Measurements from ENCODE around the gene TSPAN11. TPM values are rescaled to one million over a fixed set of nuclear protein-coding genes. Genes with fewer than 3 reads are reported as not detected.
A peak's percentile ranks its signal among the peaks of the same experiment; 100 is the strongest.

TSPAN11 gene
- total RNA-seq, 1 donor from 2014 or later = 12.4 TPM

GRCh38 chr12:30928356-30929244, 2.1 kb downstream of the TSPAN11 start:
- no peak for DNase-seq (ENCODE audit: low read depth)
- Histone ChIP-seq H3K27ac (ENCODE audit: low read depth, low read length) (no peak overlapping the region), H3K4me1 (ENCODE audit: insufficient read depth, low read length) (peaks cover 7% of the 10 kb centered on the region), H2AFZ (ENCODE audit: low read depth, low read length) (no peak overlapping the region), H3K9ac (ENCODE audit: low read length) (no peak overlapping the region), H3K4me3 (ENCODE audit: insufficient read depth, low read depth, low read length) (no peak overlapping the region), H3K36me3 (ENCODE audit: insufficient read depth, low read length) (no peaks in the 10 kb centered on the region), H3K27me3 (ENCODE audit: insufficient read depth, low read length) (no peaks in the 10 kb centered on the region), H3K9me3 (ENCODE audit: insufficient read depth, low read depth, low read length) (no peaks in the 10 kb centered on the region), H3K79me2 (ENCODE audit: insufficient read depth, low read length) (no peaks in the 10 kb centered on the region), H3K4me2 (ENCODE audit: low read length) (no peak overlapping the region), H4K20me1 (ENCODE audit: insufficient read depth, low read length) (no peaks in the 10 kb centered on the region)
- no peak for FAIRE-seq
- Mint-ChIP-seq H3K9me3 (ENCODE audit: unreplicated experiment) (no peaks in the 10 kb centered on the region), H3K4me1 (ENCODE audit: low read depth, unreplicated experiment) (peaks cover 18% of the 10 kb centered on the region), H3K27me3 (ENCODE audit: low read depth, unreplicated experiment) (peaks cover 16% of the 10 kb centered on the region), H3K36me3 (ENCODE audit: low read depth, unreplicated experiment) (no peaks in the 10 kb centered on the region), H3K27ac (ENCODE audit: unreplicated experiment) (no peak overlapping the region), H3K4me3 (ENCODE audit: unreplicated experiment) (peak overlapping the region; percentile 17)
- no peak for TF ChIP-seq CTCF (IDR thresholded peaks at IDR 0.05; ENCODE audit: insufficient read depth, low read depth, low read length)
- TF ChIP-seq EZH2 (IDR thresholded peaks at IDR 0.05; ENCODE audit: insufficient read depth, low read length) = no peak

GRCh38 chr12:30930238-30930637, 3.7 kb downstream of the TSPAN11 start:
- Histone ChIP-seq H3K4me3 (ENCODE audit: insufficient read depth, low read depth, low read length) (no peak overlapping the region), H3K4me2 (ENCODE audit: low read length) (no peak overlapping the region), H3K9me3 (ENCODE audit: insufficient read depth, low read depth, low read length) (no peaks in the 10 kb centered on the region), H3K36me3 (ENCODE audit: insufficient read depth, low read length) (no peaks in the 10 kb centered on the region), H4K20me1 (ENCODE audit: insufficient read depth, low read length) (no peaks in the 10 kb centered on the region), H3K79me2 (ENCODE audit: insufficient read depth, low read length) (no peaks in the 10 kb centered on the region), H3K27ac (ENCODE audit: low read depth, low read length) (no peak overlapping the region), H3K27me3 (ENCODE audit: insufficient read depth, low read length) (no peaks in the 10 kb centered on the region), H2AFZ (ENCODE audit: low read depth, low read length) (no peak overlapping the region), H3K4me1 (ENCODE audit: insufficient read depth, low read length) (peaks cover 7% of the 10 kb centered on the region), H3K9ac (ENCODE audit: low read length) (no peak overlapping the region)
- Mint-ChIP-seq H3K4me1 (ENCODE audit: low read depth, unreplicated experiment) (peaks cover 18% of the 10 kb centered on the region), H3K27ac (ENCODE audit: unreplicated experiment) (no peak overlapping the region), H3K4me3 (ENCODE audit: unreplicated experiment) (no peak overlapping the region), H3K9me3 (ENCODE audit: unreplicated experiment) (peaks cover 3% of the 10 kb centered on the region), H3K36me3 (ENCODE audit: low read depth, unreplicated experiment) (no peaks in the 10 kb centered on the region), H3K27me3 (ENCODE audit: low read depth, unreplicated experiment) (peaks cover 8% of the 10 kb centered on the region)
- DNase-seq (ENCODE audit: low read depth) (no peak), FAIRE-seq (no peak)
- TF ChIP-seq EZH2 (IDR thresholded peaks at IDR 0.05; ENCODE audit: insufficient read depth, low read length) (no peak), CTCF (IDR thresholded peaks at IDR 0.05; ENCODE audit: insufficient read depth, low read depth, low read length) (no peak)

GRCh38 chr12:30930641-30931040, 4.1 kb downstream of the TSPAN11 start:
- H3K79me2 ChIP-seq (ENCODE audit: insufficient read depth, low read length) = no peaks in the 10 kb centered on the region
- no peaks in the 10 kb centered on the region for H3K36me3 ChIP-seq (ENCODE audit: insufficient read depth, low read length)
- Mint-ChIP-seq H3K9me3 (ENCODE audit: unreplicated experiment) (peaks cover 3% of the 10 kb centered on the region), H3K27me3 (ENCODE audit: low read depth, unreplicated experiment) (peaks cover 4% of the 10 kb centered on the region), H3K4me3 (ENCODE audit: unreplicated experiment) (no peak overlapping the region), H3K4me1 (ENCODE audit: low read depth, unreplicated experiment) (peaks cover 18% of the 10 kb centered on the region), H3K27ac (ENCODE audit: unreplicated experiment) (no peak overlapping the region), H3K36me3 (ENCODE audit: low read depth, unreplicated experiment) (no peaks in the 10 kb centered on the region)
- peaks cover 7% of the 10 kb centered on the region for H3K4me1 ChIP-seq (ENCODE audit: insufficient read depth, low read length)
- DNase-seq (ENCODE audit: low read depth) (no peak), FAIRE-seq (no peak)
- H3K4me3 ChIP-seq (ENCODE audit: insufficient read depth, low read depth, low read length) = no peak overlapping the region
- no peaks in the 10 kb centered on the region for H3K27me3 ChIP-seq (ENCODE audit: insufficient read depth, low read length)
- no peaks in the 10 kb centered on the region for H4K20me1 ChIP-seq (ENCODE audit: insufficient read depth, low read length)
- H3K9me3 ChIP-seq (ENCODE audit: insufficient read depth, low read depth, low read length) = no peaks in the 10 kb centered on the region
- no peak overlapping the region for H3K27ac ChIP-seq (ENCODE audit: low read depth, low read length)
- TF ChIP-seq EZH2 (IDR thresholded peaks at IDR 0.05; ENCODE audit: insufficient read depth, low read length) = no peak
- no peak for TF ChIP-seq CTCF (IDR thresholded peaks at IDR 0.05; ENCODE audit: insufficient read depth, low read depth, low read length)
- H3K4me2 ChIP-seq (ENCODE audit: low read length) = no peak overlapping the region
- H3K9ac ChIP-seq (ENCODE audit: low read length) = no peak overlapping the region
- H2AFZ ChIP-seq (ENCODE audit: low read depth, low read length) = no peak overlapping the region

Data from astrocyte (in vitro differentiated cells and primary cell).